ENCODE measurements around the gene DDX3X.
"Not testable (repeated sequence)": the region's sequence is repeated elsewhere in the genome, so short reads cannot be mapped to it uniquely, and the experiment has no call there.

DDX3X gene

DNA sequence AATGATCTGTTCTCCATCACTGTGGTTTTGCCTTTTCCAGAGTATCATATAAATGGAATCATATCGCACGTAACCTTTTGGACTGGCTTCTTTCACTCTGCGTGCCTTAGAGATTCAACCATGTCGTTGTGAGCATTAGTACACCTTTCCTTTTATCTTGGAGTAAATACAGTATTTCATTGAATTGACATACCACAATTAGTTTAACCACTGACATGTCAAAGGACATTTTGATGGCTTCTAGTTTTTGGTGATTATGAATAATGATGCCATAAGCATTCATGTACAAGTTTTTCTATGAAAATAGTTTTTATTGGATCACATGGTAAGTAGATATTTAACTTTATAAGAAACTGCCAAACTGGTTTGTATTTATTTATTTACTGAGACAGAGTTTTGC, 35.2 kb downstream of the DDX3X start:
- DNase-seq (ENCODE audit: low read depth, low spot score) = no peak
- Histone ChIP-seq H3K4me1 (ENCODE audit: control insufficient read depth, insufficient read depth, low read length) (no peaks in the 10 kb centered on the region), H3K27ac (ENCODE audit: low read length) (no peak overlapping the region), H3K36me3 (ENCODE audit: control insufficient read depth, insufficient read depth, low read length) (no peaks in the 10 kb centered on the region), H3K27me3 (ENCODE audit: control insufficient read depth, insufficient read depth, low read length) (no peaks in the 10 kb centered on the region), H3K9me3 (ENCODE audit: control insufficient read depth, insufficient read depth, low read length) (no peaks in the 10 kb centered on the region), H3K4me3 (ENCODE audit: low read length) (no peak overlapping the region)
- WGBS (ENCODE audit: insufficient coverage, insufficient read length) = no CpG with 5 or more reads among the region's 4 CpGs

DNA sequence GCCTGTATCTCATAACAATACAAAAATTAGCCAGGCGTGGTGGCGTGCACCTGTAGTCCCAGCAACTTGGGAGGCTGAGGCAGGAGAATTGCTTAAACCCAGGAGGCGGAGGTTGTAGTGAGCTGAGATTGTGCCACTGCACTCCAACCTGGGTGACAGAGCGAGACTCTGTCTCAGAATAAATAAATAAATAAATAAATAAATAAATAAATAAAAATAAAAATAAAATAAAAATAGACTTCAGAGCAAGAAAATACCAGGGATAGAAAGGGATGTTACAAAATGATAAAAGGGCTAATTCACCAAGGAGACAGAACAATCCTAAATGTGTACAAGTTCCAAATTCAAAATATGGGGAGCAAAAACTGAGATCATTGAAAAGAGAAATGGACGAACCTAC, 37.6 kb downstream of the DDX3X start:
- not testable (repeated sequence) for H3K4me3 ChIP-seq (ENCODE audit: low read length); H3K36me3 ChIP-seq (ENCODE audit: control insufficient read depth, insufficient read depth, low read length); H3K4me1 ChIP-seq (ENCODE audit: control insufficient read depth, insufficient read depth, low read length); H3K9me3 ChIP-seq (ENCODE audit: control insufficient read depth, insufficient read depth, low read length); H3K27ac ChIP-seq (ENCODE audit: low read length); DNase-seq (ENCODE audit: low read depth, low spot score); H3K27me3 ChIP-seq (ENCODE audit: control insufficient read depth, insufficient read depth, low read length)
- no CpG with 5 or more reads among the region's 5 CpGs for WGBS (ENCODE audit: insufficient coverage, insufficient read length)

DNA sequence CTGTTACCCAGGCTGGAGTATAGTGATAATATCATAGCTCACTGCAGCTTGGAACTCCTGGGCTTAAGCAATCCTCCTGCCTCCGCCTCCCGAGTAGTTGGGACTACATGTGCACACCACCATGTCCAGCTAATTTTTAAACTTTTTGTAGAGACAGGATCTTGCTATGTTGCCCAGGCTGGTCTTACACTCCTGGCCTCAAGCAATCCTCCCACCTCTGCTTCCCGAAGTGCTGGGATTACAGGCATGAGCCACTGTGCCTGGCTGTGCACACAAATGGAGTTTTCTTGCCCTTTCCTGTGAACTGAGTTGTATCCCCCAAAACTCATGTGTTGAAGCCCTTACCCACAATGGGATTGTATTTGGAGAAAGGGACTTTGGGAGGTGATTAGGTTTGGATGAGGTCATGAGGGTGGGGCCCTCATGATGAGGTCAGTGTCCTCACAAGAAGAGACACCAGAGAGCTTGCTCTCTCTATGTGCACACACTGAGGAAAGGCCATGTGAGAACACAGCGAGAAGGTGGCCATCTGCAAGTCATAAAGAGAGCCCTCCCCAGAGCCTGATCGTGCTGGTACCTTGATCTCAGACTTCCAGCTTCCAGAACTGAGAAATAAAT, 40.1 kb downstream of the DDX3X start:
- no peaks in the 10 kb centered on the region for H3K36me3 ChIP-seq (ENCODE audit: control insufficient read depth, insufficient read depth, low read length)
- H3K27me3 ChIP-seq (ENCODE audit: control insufficient read depth, insufficient read depth, low read length) = no peaks in the 10 kb centered on the region
- H3K27ac ChIP-seq (ENCODE audit: low read length) = no peak overlapping the region
- no peak for DNase-seq (ENCODE audit: low read depth, low spot score)
- WGBS (ENCODE audit: insufficient coverage, insufficient read length) = no CpG with 5 or more reads among the region's 5 CpGs
- no peaks in the 10 kb centered on the region for H3K9me3 ChIP-seq (ENCODE audit: control insufficient read depth, insufficient read depth, low read length)
- H3K4me1 ChIP-seq (ENCODE audit: control insufficient read depth, insufficient read depth, low read length) = no peaks in the 10 kb centered on the region
- no peak overlapping the region for H3K4me3 ChIP-seq (ENCODE audit: low read length)

DNA sequence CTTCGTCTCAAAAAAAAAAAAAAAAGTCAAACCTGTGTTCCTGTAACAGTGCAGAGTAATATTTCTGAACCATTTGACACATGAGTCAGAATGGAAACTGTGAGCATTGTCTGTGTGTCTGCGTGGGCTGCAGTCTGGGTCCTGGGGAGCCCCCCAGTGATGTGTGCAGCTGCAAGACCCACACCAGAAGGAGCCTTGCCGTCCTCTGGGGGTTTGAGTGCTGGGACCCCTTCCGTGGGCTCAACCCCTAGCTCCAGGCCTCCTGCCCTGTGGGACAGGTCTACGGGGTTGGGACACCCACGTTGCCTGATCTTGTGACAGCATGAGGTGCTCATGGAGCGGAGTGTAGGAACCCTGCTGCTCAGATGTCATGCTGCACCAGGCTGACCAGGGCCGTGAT, 43.7 kb downstream of the DDX3X start:
- no peaks in the 10 kb centered on the region for H3K9me3 ChIP-seq (ENCODE audit: control insufficient read depth, insufficient read depth, low read length)
- no peaks in the 10 kb centered on the region for H3K27me3 ChIP-seq (ENCODE audit: control insufficient read depth, insufficient read depth, low read length)
- H3K4me1 ChIP-seq (ENCODE audit: control insufficient read depth, insufficient read depth, low read length) = no peaks in the 10 kb centered on the region
- no peaks in the 10 kb centered on the region for H3K36me3 ChIP-seq (ENCODE audit: control insufficient read depth, insufficient read depth, low read length)
- H3K27ac ChIP-seq (ENCODE audit: low read length) = no peak overlapping the region
- no CpG with 5 or more reads among the region's 8 CpGs for WGBS (ENCODE audit: insufficient coverage, insufficient read length)
- no peak for DNase-seq (ENCODE audit: low read depth, low spot score)
- H3K4me3 ChIP-seq (ENCODE audit: low read length) = no peak overlapping the region

DNA sequence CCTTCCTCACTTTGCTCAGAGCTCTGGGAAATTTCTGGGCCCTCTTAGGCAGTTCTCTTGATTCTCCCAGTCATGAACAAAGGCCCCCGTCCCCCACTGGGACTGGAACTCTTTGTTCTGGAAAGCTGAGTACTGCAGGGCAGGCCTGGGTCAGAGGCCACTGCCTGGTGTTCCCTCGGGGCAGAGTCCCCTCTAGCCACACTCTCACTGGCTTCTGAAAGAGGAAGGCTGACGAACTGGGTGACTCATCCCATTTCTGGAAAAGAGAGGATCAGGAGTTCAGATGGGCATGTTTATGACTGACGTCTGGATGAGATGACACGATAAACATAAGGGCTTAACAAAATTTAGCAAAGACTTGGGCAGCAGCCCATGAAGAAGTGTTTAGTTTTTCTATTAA, 47.7 kb downstream of the DDX3X start:
- no peak overlapping the region for H3K4me3 ChIP-seq (ENCODE audit: low read length)
- no CpG with 5 or more reads among the region's 5 CpGs for WGBS (ENCODE audit: insufficient coverage, insufficient read length)
- H3K4me1 ChIP-seq (ENCODE audit: control insufficient read depth, insufficient read depth, low read length) = no peaks in the 10 kb centered on the region
- DNase-seq (ENCODE audit: low read depth, low spot score) = no peak
- H3K27ac ChIP-seq (ENCODE audit: low read length) = no peak overlapping the region
- H3K36me3 ChIP-seq (ENCODE audit: control insufficient read depth, insufficient read depth, low read length) = no peaks in the 10 kb centered on the region
- H3K27me3 ChIP-seq (ENCODE audit: control insufficient read depth, insufficient read depth, low read length) = no peaks in the 10 kb centered on the region
- H3K9me3 ChIP-seq (ENCODE audit: control insufficient read depth, insufficient read depth, low read length) = no peaks in the 10 kb centered on the region

DNA sequence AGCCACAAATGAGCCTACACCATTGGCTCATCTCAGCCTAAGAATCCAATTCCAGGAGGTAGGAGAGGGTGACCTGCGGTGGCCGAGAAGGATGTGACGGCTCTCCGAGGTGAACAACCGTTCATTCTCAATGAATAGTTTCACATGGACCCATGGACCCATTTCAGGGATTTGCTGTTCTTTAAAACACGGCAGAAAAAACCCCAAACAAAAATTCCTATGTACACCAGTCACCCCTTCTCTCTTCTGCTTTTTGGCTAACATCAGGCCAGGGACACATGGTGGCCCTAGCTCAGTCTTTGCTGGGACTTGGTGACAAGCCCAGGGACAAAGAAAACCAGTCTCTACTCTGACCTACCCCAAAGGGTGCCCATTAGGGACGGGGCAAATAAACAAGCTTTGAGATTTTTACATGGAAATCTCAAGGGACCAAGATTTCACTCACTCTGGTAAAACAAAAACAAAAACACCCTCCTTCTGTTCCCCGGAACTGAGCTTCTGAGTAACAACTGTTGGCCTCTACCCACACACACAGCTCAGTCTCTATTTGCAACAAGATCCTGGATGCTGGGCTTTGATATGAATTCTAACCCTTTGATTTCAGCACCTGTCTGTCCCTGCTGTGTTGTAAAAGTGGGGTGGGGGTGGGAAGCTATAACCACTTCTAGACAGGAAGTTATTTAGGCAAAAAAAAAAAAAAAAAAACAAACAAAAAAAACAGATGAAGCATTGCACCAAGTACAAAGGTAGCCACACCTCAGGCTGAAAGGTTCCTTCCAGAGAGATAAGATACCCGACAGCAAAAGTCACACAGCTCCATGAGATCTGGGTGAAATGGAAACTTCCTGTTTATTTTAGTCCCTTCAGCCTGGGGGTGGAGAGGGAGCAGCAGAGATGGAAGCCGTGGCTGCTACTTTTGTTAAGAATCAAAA, 49.0 kb downstream of the DDX3X start:
- Histone ChIP-seq H3K36me3 (ENCODE audit: control insufficient read depth, insufficient read depth, low read length) (no peaks in the 10 kb centered on the region), H3K4me3 (ENCODE audit: low read length) (no peak overlapping the region), H3K27ac (ENCODE audit: low read length) (no peak overlapping the region), H3K4me1 (ENCODE audit: control insufficient read depth, insufficient read depth, low read length) (no peaks in the 10 kb centered on the region), H3K27me3 (ENCODE audit: control insufficient read depth, insufficient read depth, low read length) (no peaks in the 10 kb centered on the region), H3K9me3 (ENCODE audit: control insufficient read depth, insufficient read depth, low read length) (no peaks in the 10 kb centered on the region)
- no CpG with 5 or more reads among the region's 10 CpGs for WGBS (ENCODE audit: insufficient coverage, insufficient read length)
- DNase-seq (ENCODE audit: low read depth, low spot score) = no peak

DNA sequence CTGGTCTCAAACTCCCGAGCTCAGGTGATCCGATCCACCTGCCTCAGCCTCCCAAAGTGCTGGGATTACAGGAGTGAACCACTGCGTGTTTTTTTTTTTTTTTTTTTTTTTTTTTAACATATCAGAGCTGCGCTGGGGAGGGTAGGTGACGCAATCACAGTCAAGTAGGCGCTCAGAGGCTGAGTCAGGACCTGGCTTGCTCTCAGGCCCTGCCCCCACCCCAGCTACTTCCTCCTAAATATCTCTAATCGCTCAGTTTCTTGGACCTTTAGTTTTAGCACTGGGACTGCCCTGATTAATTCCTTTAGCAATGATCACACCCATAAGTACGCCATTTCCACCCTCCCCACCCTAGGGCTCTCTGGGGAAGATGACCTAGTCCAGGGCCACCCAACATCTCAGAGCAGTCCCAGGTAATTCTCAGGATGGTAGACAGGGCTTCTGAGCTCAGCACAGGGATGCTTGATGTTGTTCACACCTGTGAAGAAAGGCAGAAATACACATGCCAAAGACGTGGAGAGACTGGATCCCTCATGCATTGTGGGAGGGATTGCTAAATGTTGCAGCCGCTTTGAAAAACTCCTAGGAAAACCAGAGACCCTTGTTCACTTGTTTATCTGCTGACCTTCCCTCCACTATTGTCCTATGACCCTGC, 50.2 kb downstream of the DDX3X start:
- WGBS (ENCODE audit: insufficient coverage, insufficient read length) = no CpG with 5 or more reads among the region's 10 CpGs
- Histone ChIP-seq H3K36me3 (ENCODE audit: control insufficient read depth, insufficient read depth, low read length) (no peaks in the 10 kb centered on the region), H3K27ac (ENCODE audit: low read length) (no peak overlapping the region), H3K27me3 (ENCODE audit: control insufficient read depth, insufficient read depth, low read length) (no peaks in the 10 kb centered on the region), H3K9me3 (ENCODE audit: control insufficient read depth, insufficient read depth, low read length) (no peaks in the 10 kb centered on the region), H3K4me3 (ENCODE audit: low read length) (no peak overlapping the region), H3K4me1 (ENCODE audit: control insufficient read depth, insufficient read depth, low read length) (no peaks in the 10 kb centered on the region)
- no peak for DNase-seq (ENCODE audit: low read depth, low spot score)

DNA sequence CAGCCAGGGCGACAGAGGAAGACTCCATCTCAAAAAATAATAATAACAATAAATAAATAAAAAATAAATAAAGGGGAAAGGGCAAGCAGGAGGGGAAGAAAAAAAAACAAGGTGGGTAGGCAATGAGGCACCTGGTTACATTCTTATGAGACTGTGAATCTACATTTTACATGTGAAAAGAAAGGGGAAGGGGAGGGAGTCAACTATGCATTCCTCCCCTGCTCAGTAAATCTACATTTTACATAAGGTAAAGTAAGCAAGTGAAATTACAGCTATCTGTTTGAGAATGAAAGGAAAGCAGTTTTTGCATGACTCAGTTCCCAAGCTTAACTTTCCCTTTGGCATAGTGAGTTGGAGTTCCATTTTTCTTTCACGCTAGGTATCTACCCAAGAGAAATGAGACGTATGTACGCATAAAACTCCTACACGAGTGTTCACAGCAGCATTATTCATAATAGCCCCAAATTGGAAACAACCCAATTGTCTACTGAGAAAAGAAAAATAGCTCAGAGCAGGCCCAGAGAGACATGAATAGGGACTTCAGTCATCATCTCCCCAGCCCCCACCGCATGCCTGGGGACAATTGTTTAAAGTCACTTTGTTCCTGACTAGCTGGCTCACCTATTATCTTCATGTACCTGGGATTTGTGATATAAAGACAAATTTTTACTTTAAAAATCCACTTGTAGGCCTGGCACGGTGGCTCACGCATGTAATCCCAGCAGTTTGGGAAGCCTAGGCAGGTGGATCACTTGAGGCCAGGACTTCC, 52.4 kb downstream of the DDX3X start:
- no peak overlapping the region for H3K27ac ChIP-seq (ENCODE audit: low read length)
- H3K27me3 ChIP-seq (ENCODE audit: control insufficient read depth, insufficient read depth, low read length) = no peaks in the 10 kb centered on the region
- H3K4me1 ChIP-seq (ENCODE audit: control insufficient read depth, insufficient read depth, low read length) = no peaks in the 10 kb centered on the region
- H3K4me3 ChIP-seq (ENCODE audit: low read length) = no peak overlapping the region
- no peak for DNase-seq (ENCODE audit: low read depth, low spot score)
- WGBS (ENCODE audit: insufficient coverage, insufficient read length) = no CpG with 5 or more reads among the region's 8 CpGs
- no peaks in the 10 kb centered on the region for H3K36me3 ChIP-seq (ENCODE audit: control insufficient read depth, insufficient read depth, low read length)
- no peaks in the 10 kb centered on the region for H3K9me3 ChIP-seq (ENCODE audit: control insufficient read depth, insufficient read depth, low read length)

DNA sequence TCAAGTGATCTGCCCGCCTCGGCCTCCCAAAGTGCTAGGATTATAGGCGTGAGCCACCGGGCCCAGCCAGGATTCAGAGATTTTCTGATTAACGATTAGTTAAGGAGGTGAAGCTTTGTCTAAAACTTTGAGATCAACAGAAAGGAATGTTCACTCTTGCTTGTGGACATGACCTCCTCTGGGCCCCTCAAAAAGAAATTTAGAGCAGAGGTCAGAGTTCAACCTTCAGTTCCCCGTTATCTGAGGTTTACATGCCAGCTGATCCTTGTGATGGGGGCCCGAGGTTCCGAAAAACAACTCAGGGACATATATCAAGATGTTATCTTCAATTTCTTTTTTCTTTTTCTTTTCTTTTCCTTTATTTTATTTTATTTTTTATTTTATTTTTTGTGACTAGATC, 54.6 kb downstream of the DDX3X start:
- Histone ChIP-seq H3K27me3 (ENCODE audit: control insufficient read depth, insufficient read depth, low read length) (no peaks in the 10 kb centered on the region), H3K4me3 (ENCODE audit: low read length) (no peak overlapping the region), H3K4me1 (ENCODE audit: control insufficient read depth, insufficient read depth, low read length) (no peaks in the 10 kb centered on the region), H3K36me3 (ENCODE audit: control insufficient read depth, insufficient read depth, low read length) (no peaks in the 10 kb centered on the region), H3K9me3 (ENCODE audit: control insufficient read depth, insufficient read depth, low read length) (no peaks in the 10 kb centered on the region), H3K27ac (ENCODE audit: low read length) (no peak overlapping the region)
- WGBS (ENCODE audit: insufficient coverage, insufficient read length) = no CpG with 5 or more reads among the region's 8 CpGs
- DNase-seq (ENCODE audit: low read depth, low spot score) = no peak

DNA sequence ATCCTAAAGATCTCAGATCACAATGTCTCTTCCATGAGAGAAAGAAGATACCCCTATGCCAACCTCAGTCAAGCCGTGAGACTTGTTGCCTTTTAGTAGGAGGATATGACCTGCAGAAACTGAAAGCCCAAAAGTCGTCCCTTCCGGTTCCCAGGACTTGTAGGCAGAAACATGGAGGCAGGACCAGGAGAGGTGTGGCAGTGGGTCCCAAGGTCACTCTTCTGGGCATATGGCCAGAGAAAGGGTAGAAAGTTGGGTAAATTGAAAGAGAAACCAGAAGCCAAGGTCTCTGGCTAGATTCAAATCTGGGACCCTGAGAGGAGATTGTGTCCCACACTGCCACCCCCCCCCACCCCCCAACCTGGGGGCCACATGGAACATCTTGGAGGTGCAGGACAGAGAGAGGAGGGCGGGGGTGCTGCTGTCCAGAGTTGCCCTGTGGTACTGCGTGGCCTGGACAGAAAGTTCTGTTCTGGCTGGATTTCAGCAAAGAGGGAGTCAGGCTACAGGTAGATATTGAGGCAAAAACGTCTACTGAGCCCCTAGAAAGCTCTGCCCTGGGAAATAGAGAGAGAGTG, 55.4 kb downstream of the DDX3X start:
- Histone ChIP-seq H3K36me3 (ENCODE audit: control insufficient read depth, insufficient read depth, low read length) (no peaks in the 10 kb centered on the region), H3K9me3 (ENCODE audit: control insufficient read depth, insufficient read depth, low read length) (no peaks in the 10 kb centered on the region), H3K27ac (ENCODE audit: low read length) (no peak overlapping the region), H3K4me3 (ENCODE audit: low read length) (no peak overlapping the region), H3K4me1 (ENCODE audit: control insufficient read depth, insufficient read depth, low read length) (no peaks in the 10 kb centered on the region), H3K27me3 (ENCODE audit: control insufficient read depth, insufficient read depth, low read length) (no peaks in the 10 kb centered on the region)
- no peak for DNase-seq (ENCODE audit: low read depth, low spot score)
- WGBS (ENCODE audit: insufficient coverage, insufficient read length) = no CpG with 5 or more reads among the region's 6 CpGs
